AML-193 (cell line): ENCODE measurements around the gene MAP7D2.

Experiments used
- DNase-seq, 2 experiments: peaks; one replicate each; lab custom pipeline; 2025; lab: John Stamatoyannopoulos, UW

Gene MAP7D2

DNA sequence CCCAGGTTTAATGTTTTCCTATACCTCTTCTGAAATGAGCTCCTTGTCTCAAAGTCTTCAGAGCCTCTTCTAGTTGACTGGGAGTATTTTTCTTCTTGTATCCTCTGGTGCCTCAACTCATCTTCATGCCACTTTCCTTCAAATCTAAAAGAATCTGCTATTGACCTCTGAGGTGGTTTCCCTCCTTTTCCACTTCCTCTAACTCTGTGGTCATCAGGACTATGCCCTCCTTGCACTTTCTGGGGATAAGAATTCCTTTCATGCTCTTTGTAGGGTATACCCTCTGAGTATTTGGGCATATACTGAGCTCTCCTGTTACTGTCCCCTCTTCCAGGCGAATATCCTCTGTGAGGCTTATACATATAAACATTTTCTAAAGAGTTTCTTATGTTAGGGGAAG, 150.7 kb downstream of the MAP7D2 start:
- DNase-seq, result no peak

DNA sequence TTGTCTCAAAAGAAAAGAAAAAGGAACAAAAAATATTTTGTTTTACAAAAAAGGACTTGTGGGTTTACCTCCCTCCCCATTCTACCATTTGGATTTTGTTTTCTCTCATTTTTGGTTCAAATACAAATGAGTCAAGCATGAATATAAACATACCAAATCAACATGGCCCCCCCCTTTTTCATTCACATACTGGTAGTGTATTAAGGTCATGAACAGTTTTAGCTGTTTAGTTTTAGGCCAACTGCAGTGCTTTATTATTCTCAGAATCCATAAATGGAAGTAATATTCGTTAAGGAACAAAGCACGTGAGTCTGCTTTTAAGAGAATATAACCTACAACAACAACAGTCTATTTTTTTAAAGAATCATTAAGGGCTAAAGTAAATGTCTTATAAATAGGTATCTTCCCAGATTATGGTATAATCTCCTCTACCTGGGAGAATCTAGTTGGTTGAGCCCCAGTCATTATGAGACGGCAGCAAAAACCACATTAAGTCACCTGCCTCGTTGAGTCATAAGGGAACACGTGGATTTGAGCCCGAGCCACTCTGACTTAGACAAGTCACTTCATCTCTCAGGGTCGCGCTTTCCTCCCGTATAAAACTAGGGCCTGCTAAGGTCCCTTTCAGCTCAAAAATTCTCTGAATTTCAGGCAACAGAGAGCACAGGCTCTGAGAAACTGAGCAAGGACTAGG, 152.5 kb downstream of the MAP7D2 start:
- no peak for DNase-seq

DNA sequence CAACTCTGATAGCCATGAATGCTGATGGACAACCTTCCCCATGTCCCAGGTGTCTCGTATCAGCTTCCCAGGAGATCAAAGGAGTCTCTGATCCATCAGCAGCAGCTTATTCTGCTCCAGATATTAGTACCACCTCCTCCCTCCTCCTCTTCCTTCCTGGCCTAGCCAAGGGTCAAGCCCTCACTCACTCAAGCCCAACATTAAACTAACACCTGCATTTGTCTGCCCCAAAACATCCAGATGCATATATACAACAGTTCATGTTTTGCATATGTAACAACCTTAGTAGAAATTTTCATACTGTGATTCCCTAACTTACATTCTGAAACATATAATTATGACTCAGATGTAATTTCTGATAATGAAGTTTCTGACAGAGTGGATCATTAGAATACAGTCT, 155.8 kb downstream of the MAP7D2 start:
- no peak for DNase-seq

DNA sequence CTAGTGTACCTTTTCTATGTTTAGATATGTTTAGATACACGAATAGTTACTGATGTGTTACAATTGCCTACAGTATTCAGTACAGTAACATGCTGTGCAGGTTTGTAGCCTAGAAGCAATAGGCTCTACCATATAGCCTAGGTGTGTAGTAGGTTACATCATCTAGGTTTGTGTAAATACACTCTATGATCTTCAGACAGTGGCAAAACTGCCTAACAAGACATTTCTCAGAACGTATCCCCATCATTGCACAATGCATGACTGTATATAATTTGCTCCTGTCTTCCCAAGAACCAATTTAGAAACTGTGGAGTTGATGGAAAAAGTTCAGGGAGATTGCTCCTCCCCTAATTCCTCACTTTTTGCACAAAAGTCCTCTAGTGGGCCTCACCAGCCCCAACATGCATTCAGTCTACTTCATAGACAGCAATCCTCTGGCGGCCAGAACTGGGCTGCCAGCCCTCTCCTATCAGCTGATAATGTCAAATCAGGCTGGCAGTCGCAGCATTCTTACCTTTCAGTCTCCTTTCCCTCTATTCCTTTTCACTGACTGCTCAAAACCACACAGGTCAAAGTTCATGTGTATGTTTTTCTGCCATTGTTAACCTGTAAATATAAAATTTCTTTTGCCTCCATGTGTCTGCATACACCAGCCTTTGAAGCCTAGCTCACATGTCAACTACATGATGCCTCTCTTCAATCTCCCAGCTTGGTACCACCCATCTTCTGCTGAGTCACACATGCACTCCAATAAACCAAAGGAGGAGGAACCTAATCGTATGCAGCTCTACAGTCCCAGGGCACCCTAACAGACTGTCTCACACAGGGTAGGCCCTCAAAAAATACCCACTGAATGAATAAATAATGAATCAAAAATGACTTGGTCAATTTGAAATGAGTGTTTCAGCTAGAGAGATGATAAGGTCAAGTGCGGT, 157.9 kb downstream of the MAP7D2 start:
- DNase-seq, result no peak

DNA sequence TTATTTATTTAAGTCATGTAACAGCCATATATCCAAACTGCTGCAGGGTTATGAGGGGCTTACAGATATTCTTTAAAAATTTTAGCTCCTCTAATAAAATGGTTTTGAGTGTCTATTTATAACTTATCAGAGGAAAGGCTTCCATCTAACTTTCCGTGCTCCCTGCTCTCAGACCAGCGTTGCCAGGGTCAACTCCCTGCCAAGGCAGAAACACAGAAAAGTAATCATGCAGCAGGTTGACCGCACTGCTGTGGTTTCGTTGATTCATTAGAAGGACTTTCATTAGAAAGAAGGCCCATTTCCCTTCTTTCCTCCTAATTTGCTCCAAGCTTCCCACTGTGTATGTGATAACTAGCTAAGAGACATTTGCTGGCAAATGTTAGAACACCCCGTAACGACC, 159.8 kb downstream of the MAP7D2 start:
- DNase-seq, result no peak
